HepG2 (cell line): ENCODE measurements around the gene TTC31. TPM values are rescaled to one million over a fixed set of nuclear protein-coding genes. Genes with fewer than 3 reads are reported as not detected.
A peak's percentile ranks its signal among the peaks of the same experiment; 100 is the strongest.

Source experiments
- ARID2 ChIP-seq: sonication (generic); formaldehyde crosslinking; IDR thresholded peaks from 2 replicates; pipeline ENCODE4 v1.8.1; 2022; ENCODE audit warnings: mild to moderate bottlenecking, missing genetic modification reagents, borderline replicate concordance
- ATRX ChIP-seq: sonication (generic); formaldehyde crosslinking; IDR thresholded peaks from 2 replicates; pipeline ENCODE4 v1.4.0; 2020; ENCODE audit warnings: missing genetic modification reagents, borderline replicate concordance
- CREB1 ChIP-seq, 2 experiments: fragments of 450-650 bp in 1 of 2; IDR thresholded peaks; 2 replicates each; pipeline ENCODE4 v1.6.1; 2016 to 2017; ENCODE audit warnings: control low read depth in 1 of 2, mild to moderate bottlenecking in 1 of 2, missing compliant biosample characterization in 1 of 2, missing genetic modification characterization in 1 of 2
- EP300 ChIP-seq, 3 experiments: sonication (generic) in 1 of 3; formaldehyde crosslinking in 1 of 3; IDR thresholded peaks; 2 replicates each; pipeline versions ENCODE4 v1.5.1 to v1.6.1; 2011 to 2020; ENCODE audit warnings: low read depth in 2 of 3, low read length in 2 of 3, borderline replicate concordance in 1 of 3, improper control_type of control experiment in 1 of 3, mild to moderate bottlenecking in 1 of 3, missing genetic modification reagents in 1 of 3, moderate library complexity in 1 of 3
- HOXA5 ChIP-seq: sonication (generic); formaldehyde crosslinking; IDR thresholded peaks from 2 replicates; pipeline ENCODE4 v1.4.0; 2020; ENCODE audit warnings: missing genetic modification reagents
- KDM5A ChIP-seq: fragments of 200-600 bp; sonication (generic); IDR thresholded peaks from 2 replicates; pipeline ENCODE4 v1.7.0; 2018; ENCODE audit warnings: antibody characterized with exemption, mild to moderate bottlenecking, low read length, borderline replicate concordance
- MBD4 ChIP-seq: IDR thresholded peaks from 2 replicates; pipeline ENCODE4 v1.6.1; 2012; ENCODE audit warnings: low read length, inconsistent platforms, borderline replicate concordance
- MED1 ChIP-seq: sonication (generic); formaldehyde crosslinking; IDR thresholded peaks from 2 replicates; pipeline ENCODE4 v1.4.0; 2020; ENCODE audit warnings: missing genetic modification reagents
- PAWR ChIP-seq: sonication (generic); formaldehyde crosslinking; IDR thresholded peaks from 2 replicates; pipeline ENCODE4 v1.4.0; 2020; ENCODE audit warnings: missing genetic modification reagents, mild to moderate bottlenecking, borderline replicate concordance
- RXRA ChIP-seq: sonication (generic); formaldehyde crosslinking; IDR thresholded peaks from 2 replicates; pipeline ENCODE4 v1.5.1; 2020; ENCODE audit warnings: missing genetic modification reagents
- SIX1 ChIP-seq: sonication (generic); formaldehyde crosslinking; IDR thresholded peaks from 2 replicates; pipeline ENCODE4 v1.4.0; 2020; ENCODE audit warnings: missing genetic modification reagents, borderline replicate concordance
- SIX4 ChIP-seq: sonication (generic); formaldehyde crosslinking; IDR thresholded peaks from 2 replicates; pipeline ENCODE4 v1.4.0; 2020; ENCODE audit warnings: missing genetic modification reagents
- ZNF138 ChIP-seq: sonication (generic); formaldehyde crosslinking; IDR thresholded peaks from 2 replicates; pipeline ENCODE4 v1.5.0; 2020; ENCODE audit warnings: mild to moderate bottlenecking, low read depth, missing genetic modification reagents
- ZNF317 ChIP-seq: sonication (generic); formaldehyde crosslinking; IDR thresholded peaks from 2 replicates; pipeline ENCODE4 v1.5.0; 2020; ENCODE audit warnings: mild to moderate bottlenecking, missing genetic modification reagents
- ZNF33B ChIP-seq: sonication (generic); formaldehyde crosslinking; IDR thresholded peaks from 2 replicates; pipeline ENCODE4 v1.5.1; 2020; ENCODE audit warnings: mild to moderate bottlenecking, missing genetic modification reagents
- ZNF549 ChIP-seq: sonication (generic); formaldehyde crosslinking; IDR thresholded peaks from 2 replicates; pipeline ENCODE4 v1.5.0; 2020; ENCODE audit warnings: missing genetic modification reagents
- ZNF747 ChIP-seq: sonication (generic); formaldehyde crosslinking; IDR thresholded peaks from 2 replicates; pipeline ENCODE4 v1.8.1; 2023; ENCODE audit warnings: missing genetic modification reagents, mild to moderate bottlenecking, borderline replicate concordance
- polyA plus RNA-seq, 8 experiments: library from polyadenylated mRNA; depleted of rRNA in 3 of 8; stranded (reverse) in 7 of 8; unstranded in 1 of 8; fragments of >200 nt; fragmentation: Illumina TruSeq in 4 of 8; extraction: Trizol in 4 of 8; gene quantifications; 2 replicates each; pipeline versions ENCODE4 v1.2.1 to v1.2.3, GENCODE V29; 2011 to 2016; ENCODE audit warnings: low read depth in 4 of 8, missing spikeins in 1 of 8, mixed read lengths in 1 of 8; ENCODE audit not compliant: insufficient read depth in 1 of 8
- total RNA-seq, 5 experiments: library from RNA; depleted of rRNA; stranded (reverse); fragments of >200 nt; fragmentation: Illumina TruSeq; extraction: Trizol; gene quantifications; 2 replicates each; pipeline ENCODE4 v1.2.3, GENCODE V29; 2016; ENCODE audit warnings: low read depth in 1 of 5
- TF ChIP-seq, protein P1 (sequence below): sonication (generic); formaldehyde crosslinking; IDR thresholded peaks from 2 replicates; pipeline ENCODE4 v1.9.0; 2021; ENCODE audit warnings: missing genetic modification reagents, borderline replicate concordance
- TF ChIP-seq, protein P2 (sequence below): sonication (generic); formaldehyde crosslinking; IDR thresholded peaks from 2 replicates; pipeline ENCODE4 v1.4.0; 2020; ENCODE audit warnings: low read depth, mild to moderate bottlenecking, missing genetic modification reagents
- TF ChIP-seq, protein P3 (sequence below): sonication (generic); formaldehyde crosslinking; IDR thresholded peaks from 2 replicates; pipeline ENCODE4 v1.9.0; 2022; ENCODE audit warnings: missing genetic modification reagents, mild to moderate bottlenecking, borderline replicate concordance
- TF ChIP-seq, protein P4 (sequence below): sonication (generic); formaldehyde crosslinking; conservative IDR thresholded peaks from 2 replicates; pipeline ENCODE4 v1.4.0; 2020; ENCODE audit warnings: mild to moderate bottlenecking, missing genetic modification reagents, moderate library complexity

TTC31 gene
- total and polyA plus RNA-seq, 2 of the 13 experiments (the other 11 are each of a cell fraction or from before 2014, with no cell fraction given): 28.3 to 39.5 TPM

DNA sequence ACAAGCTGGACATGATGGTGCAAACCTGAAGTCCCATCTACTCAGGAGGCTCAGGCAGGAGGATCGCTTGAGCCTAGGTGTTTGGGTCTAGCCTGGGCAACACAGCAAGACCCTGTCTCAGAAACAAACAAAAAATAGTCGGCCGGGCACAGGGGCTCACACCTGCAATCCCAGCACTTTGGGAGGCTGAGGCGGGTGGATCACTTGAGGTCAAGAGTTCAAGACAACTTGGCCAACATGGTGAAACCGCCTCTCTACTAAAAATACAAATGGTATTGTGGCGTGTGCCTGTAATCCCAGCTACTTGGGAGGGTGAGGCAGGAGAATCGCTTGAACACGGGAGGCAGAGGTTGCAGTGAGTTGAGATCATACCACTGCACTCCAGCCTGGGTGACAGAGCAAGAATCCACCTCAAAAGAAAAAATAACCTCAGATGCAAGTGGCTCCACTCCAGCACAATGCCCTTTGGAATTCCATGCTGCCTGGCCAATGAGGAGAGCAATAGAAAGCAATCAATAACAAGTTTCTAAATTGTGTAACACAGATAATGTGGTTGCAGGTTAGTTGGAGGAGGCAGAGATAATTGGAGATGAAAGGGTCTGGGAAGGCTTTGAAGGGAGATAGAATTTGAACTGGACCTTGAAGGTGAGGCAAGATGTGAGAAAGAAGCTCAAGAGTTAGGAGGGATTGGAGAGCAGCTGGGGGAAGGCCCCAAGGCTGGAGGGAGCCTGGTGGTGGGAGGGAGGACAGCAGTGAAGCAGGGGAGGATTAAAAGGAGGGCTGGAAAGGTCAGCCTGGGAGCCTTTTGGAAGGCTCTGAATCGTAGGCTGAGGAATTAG lies 6.0 kb downstream of the TTC31 start (continued):
- TF ChIP-seq ATRX (CRISPR knock-in tag) (no peak), KDM5A (peak; percentile 51; the same call in 1 of the 2 replicates), PAWR (CRISPR knock-in tag) (no peak), SIX4 (no peak), MED1 (CRISPR knock-in tag) (peak; percentile 66), RXRA (CRISPR knock-in tag) (peak; percentile 82; the same call in 1 of the 2 replicates), ZNF138 (CRISPR knock-in tag) (no peak), HOXA5 (no peak), ZNF747 (CRISPR knock-in tag) (peak; percentile 56; the same call in 1 of the 2 replicates), SIX1 (CRISPR knock-in tag) (peak; percentile 57; the same call in 1 of the 2 replicates), ARID2 (CRISPR knock-in tag) (peak; percentile 72; the same call in 1 of the 2 replicates), MBD4 (no peak), ZNF549 (CRISPR knock-in tag) (no peak), EP300 (IDR thresholded peaks at IDR 0.05; ENCODE audit: low read depth in 2 of 2, low read length in 2 of 2) (peak; percentile 92 to 98), EP300 (CRISPR knock-in tag; IDR thresholded peaks at IDR 0.05; ENCODE audit: borderline replicate concordance) (peak; percentile 92), CREB1 (IDR thresholded peaks at IDR 0.05) (no peak), CREB1 (CRISPR knock-in tag; IDR thresholded peaks at IDR 0.05) (peak; percentile 82), ZNF33B (peak; percentile 38; the same call in 1 of the 2 replicates), ZNF317 (CRISPR knock-in tag) (no peak)
- TF ChIP-seq, protein P1, sequence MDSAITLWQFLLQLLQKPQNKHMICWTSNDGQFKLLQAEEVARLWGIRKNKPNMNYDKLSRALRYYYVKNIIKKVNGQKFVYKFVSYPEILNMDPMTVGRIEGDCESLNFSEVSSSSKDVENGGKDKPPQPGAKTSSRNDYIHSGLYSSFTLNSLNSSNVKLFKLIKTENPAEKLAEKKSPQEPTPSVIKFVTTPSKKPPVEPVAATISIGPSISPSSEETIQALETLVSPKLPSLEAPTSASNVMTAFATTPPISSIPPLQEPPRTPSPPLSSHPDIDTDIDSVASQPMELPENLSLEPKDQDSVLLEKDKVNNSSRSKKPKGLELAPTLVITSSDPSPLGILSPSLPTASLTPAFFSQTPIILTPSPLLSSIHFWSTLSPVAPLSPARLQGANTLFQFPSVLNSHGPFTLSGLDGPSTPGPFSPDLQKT (CRISPR knock-in tag): no peak
- TF ChIP-seq, protein P2, sequence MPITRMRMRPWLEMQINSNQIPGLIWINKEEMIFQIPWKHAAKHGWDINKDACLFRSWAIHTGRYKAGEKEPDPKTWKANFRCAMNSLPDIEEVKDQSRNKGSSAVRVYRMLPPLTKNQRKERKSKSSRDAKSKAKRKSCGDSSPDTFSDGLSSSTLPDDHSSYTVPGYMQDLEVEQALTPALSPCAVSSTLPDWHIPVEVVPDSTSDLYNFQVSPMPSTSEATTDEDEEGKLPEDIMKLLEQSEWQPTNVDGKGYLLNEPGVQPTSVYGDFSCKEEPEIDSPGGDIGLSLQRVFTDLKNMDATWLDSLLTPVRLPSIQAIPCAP (CRISPR knock-in tag): no peak
- TF ChIP-seq, protein P3, sequence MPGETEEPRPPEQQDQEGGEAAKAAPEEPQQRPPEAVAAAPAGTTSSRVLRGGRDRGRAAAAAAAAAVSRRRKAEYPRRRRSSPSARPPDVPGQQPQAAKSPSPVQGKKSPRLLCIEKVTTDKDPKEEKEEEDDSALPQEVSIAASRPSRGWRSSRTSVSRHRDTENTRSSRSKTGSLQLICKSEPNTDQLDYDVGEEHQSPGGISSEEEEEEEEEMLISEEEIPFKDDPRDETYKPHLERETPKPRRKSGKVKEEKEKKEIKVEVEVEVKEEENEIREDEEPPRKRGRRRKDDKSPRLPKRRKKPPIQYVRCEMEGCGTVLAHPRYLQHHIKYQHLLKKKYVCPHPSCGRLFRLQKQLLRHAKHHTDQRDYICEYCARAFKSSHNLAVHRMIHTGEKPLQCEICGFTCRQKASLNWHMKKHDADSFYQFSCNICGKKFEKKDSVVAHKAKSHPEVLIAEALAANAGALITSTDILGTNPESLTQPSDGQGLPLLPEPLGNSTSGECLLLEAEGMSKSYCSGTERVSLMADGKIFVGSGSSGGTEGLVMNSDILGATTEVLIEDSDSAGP (CRISPR knock-in tag): no peak; the same call in 1 of the 2 replicates
- TF ChIP-seq, protein P4, sequence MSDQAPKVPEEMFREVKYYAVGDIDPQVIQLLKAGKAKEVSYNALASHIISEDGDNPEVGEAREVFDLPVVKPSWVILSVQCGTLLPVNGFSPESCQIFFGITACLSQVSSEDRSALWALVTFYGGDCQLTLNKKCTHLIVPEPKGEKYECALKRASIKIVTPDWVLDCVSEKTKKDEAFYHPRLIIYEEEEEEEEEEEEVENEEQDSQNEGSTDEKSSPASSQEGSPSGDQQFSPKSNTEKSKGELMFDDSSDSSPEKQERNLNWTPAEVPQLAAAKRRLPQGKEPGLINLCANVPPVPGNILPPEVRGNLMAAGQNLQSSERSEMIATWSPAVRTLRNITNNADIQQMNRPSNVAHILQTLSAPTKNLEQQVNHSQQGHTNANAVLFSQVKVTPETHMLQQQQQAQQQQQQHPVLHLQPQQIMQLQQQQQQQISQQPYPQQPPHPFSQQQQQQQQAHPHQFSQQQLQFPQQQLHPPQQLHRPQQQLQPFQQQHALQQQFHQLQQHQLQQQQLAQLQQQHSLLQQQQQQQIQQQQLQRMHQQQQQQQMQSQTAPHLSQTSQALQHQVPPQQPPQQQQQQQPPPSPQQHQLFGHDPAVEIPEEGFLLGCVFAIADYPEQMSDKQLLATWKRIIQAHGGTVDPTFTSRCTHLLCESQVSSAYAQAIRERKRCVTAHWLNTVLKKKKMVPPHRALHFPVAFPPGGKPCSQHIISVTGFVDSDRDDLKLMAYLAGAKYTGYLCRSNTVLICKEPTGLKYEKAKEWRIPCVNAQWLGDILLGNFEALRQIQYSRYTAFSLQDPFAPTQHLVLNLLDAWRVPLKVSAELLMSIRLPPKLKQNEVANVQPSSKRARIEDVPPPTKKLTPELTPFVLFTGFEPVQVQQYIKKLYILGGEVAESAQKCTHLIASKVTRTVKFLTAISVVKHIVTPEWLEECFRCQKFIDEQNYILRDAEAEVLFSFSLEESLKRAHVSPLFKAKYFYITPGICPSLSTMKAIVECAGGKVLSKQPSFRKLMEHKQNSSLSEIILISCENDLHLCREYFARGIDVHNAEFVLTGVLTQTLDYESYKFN (CRISPR knock-in tag): peak; percentile 97
